IMR-90 (cell line): ENCODE results near the gene UBL4B. TPM values are rescaled to one million over a fixed set of nuclear protein-coding genes. Genes with fewer than 3 reads are reported as not detected.

ENCODE experiments used
- ATAC-seq: fragments of 200-7000 bp; cut with Tn5 transposase; 2 replicates; pipeline ENCODE4 v1.9.1; 2020; ENCODE audit warnings: low read depth, mild to moderate bottlenecking, moderate library complexity
- BruUV-seq: library from RNA; stranded (reverse); fragments of 400-500 nt; replicated peaks from 2 replicates; lab custom pipeline; 2021; lab: Mats Ljungman, UMichigan
- CTCF ChIA-PET: fragments of 300-600 bp; formaldehyde crosslinking; extraction: SDS; loops from one replicate; lab custom pipeline; 2021; ENCODE audit warnings: antibody characterized with exemption; lab: Yijun Ruan, JAX
- POLR2A ChIA-PET: fragments of 300-600 bp; sonication (Branson Sonifier 250); formaldehyde crosslinking; loops from one replicate; lab custom pipeline; 2022; ENCODE audit warnings: antibody characterized with exemption; ENCODE audit not compliant: unreplicated experiment; lab: Charles Lee
- DNase-seq: peaks from one replicate; pipeline ENCODE4 v3.0.0; 2013
- H2AFZ ChIP-seq: replicated peaks from 2 replicates; pipeline ENCODE3; 2013; ENCODE audit warnings: low read length, mild to moderate bottlenecking; ENCODE audit not compliant: poor library complexity
- H2AK5ac ChIP-seq: 2 replicates; pipeline ENCODE4 v1.6.1; 2013; ENCODE audit warnings: low read depth, low read length, inconsistent platforms
- H2AK9ac ChIP-seq: replicated peaks from 2 replicates; pipeline ENCODE3; 2013; ENCODE audit warnings: mild to moderate bottlenecking, low read depth, low read length, moderate library complexity; ENCODE audit not compliant: poor library complexity
- H2BK120ac ChIP-seq: 2 replicates; pipeline ENCODE4 v1.6.1; 2013; ENCODE audit warnings: low read depth, low read length, inconsistent platforms
- H2BK15ac ChIP-seq: 3 replicates; pipeline ENCODE4 v1.6.1; 2013; ENCODE audit warnings: low read depth, low read length, inconsistent platforms
- H2BK20ac ChIP-seq: 2 replicates; pipeline ENCODE4 v1.6.1; 2013; ENCODE audit warnings: low read depth, mild to moderate bottlenecking, inconsistent platforms, low read length, moderate library complexity
- H2BK5ac ChIP-seq: 2 replicates; pipeline ENCODE4 v1.6.1; 2013; ENCODE audit warnings: mild to moderate bottlenecking, low read depth, low read length, inconsistent platforms; ENCODE audit not compliant: poor library complexity, severe bottlenecking
- H3K14ac ChIP-seq: replicated peaks from 2 replicates; pipeline ENCODE4 v1.6.1; 2013; ENCODE audit warnings: low read depth, low read length, inconsistent platforms
- H3K18ac ChIP-seq: 2 replicates; pipeline ENCODE4 v1.6.1; 2013; ENCODE audit warnings: low read depth, low read length, control low read depth
- H3K23ac ChIP-seq: 2 replicates; pipeline ENCODE4 v1.6.1; 2013; ENCODE audit warnings: low read depth, low read length, inconsistent platforms
- H3K27ac ChIP-seq: 2 replicates; pipeline ENCODE4 v1.5.1; 2013; ENCODE audit warnings: mild to moderate bottlenecking, control low read depth, low read length; ENCODE audit not compliant: insufficient read depth
- H3K27me3 ChIP-seq: 2 replicates; pipeline ENCODE4 v1.6.1; 2013; ENCODE audit warnings: low read length; ENCODE audit not compliant: control insufficient read depth, insufficient read depth
- H3K36me3 ChIP-seq: 2 replicates; pipeline ENCODE4 v1.6.1; 2013; ENCODE audit warnings: low read length, mixed read lengths; ENCODE audit not compliant: control insufficient read depth, insufficient read depth
- H3K4ac ChIP-seq: 2 replicates; pipeline ENCODE4 v1.6.1; 2013; ENCODE audit warnings: low read depth, low read length, inconsistent platforms
- H3K4me1 ChIP-seq: 2 replicates; pipeline ENCODE4 v1.6.1; 2013; ENCODE audit warnings: low read length, mixed read lengths; ENCODE audit not compliant: control insufficient read depth, insufficient read depth
- H3K4me2 ChIP-seq: 2 replicates; pipeline ENCODE4 v1.6.1; 2013; ENCODE audit warnings: low read depth, mild to moderate bottlenecking, control low read depth, low read length, moderate library complexity
- H3K4me3 ChIP-seq: 2 replicates; pipeline ENCODE4 v1.5.1; 2013; ENCODE audit warnings: low read depth, mild to moderate bottlenecking, control low read depth, low read length, moderate library complexity; ENCODE audit not compliant: insufficient read depth
- H3K56ac ChIP-seq: 2 replicates; pipeline ENCODE4 v1.6.1; 2013; ENCODE audit warnings: low read length, inconsistent platforms; ENCODE audit not compliant: insufficient read depth; ENCODE audit errors: extremely low read depth
- H3K79me1 ChIP-seq, 2 experiments: 2 replicates each; pipeline ENCODE4 v1.6.1; 2013; ENCODE audit warnings: low read length in 2 of 2, inconsistent platforms in 1 of 2, low read depth in 1 of 2
- H3K9ac ChIP-seq: 2 replicates; pipeline ENCODE4 v1.6.1; 2013; ENCODE audit warnings: low read depth, low read length, control low read depth
- H3K9me1 ChIP-seq: 2 replicates; pipeline ENCODE4 v1.6.1; 2013; ENCODE audit warnings: low read length, inconsistent platforms; ENCODE audit not compliant: insufficient read depth
- H3K9me3 ChIP-seq: 2 replicates; pipeline ENCODE4 v1.6.1; 2013; ENCODE audit warnings: low read length; ENCODE audit not compliant: control insufficient read depth, insufficient read depth
- H4K20me1 ChIP-seq: 2 replicates; pipeline ENCODE4 v1.6.1; 2013; ENCODE audit warnings: low read length, inconsistent platforms; ENCODE audit not compliant: insufficient read depth
- H4K5ac ChIP-seq: 2 replicates; pipeline ENCODE4 v1.6.1; 2013; ENCODE audit warnings: mild to moderate bottlenecking, low read depth, low read length, control low read depth
- H4K8ac ChIP-seq, 2 experiments: 2 replicates each; pipeline ENCODE4 v1.6.1; 2013; ENCODE audit warnings: low read depth in 2 of 2, low read length in 2 of 2, control low read depth in 1 of 2, inconsistent platforms in 1 of 2
- H4K91ac ChIP-seq: 2 replicates; pipeline ENCODE4 v1.6.1; 2013; ENCODE audit warnings: low read depth, low read length, inconsistent platforms; ENCODE audit not compliant: insufficient read depth
- BHLHE40 ChIP-seq: fragments of 150-350 bp; IDR thresholded peaks from 2 replicates; pipeline ENCODE4 v1.6.1; 2016; ENCODE audit warnings: mild to moderate bottlenecking, low read depth, low read length
- CHD1 ChIP-seq: IDR thresholded peaks from 2 replicates; pipeline ENCODE4 v1.6.1; 2012; ENCODE audit warnings: low read depth, low read length, improper control_type of control experiment
- RAD21 ChIP-seq: IDR thresholded peaks from 2 replicates; pipeline ENCODE4 v1.6.1; 2012; ENCODE audit warnings: low read length, improper control_type of control experiment
- USF2 ChIP-seq: fragments of 150-350 bp; IDR thresholded peaks from 2 replicates; pipeline ENCODE4 v1.6.1; 2017; ENCODE audit warnings: mild to moderate bottlenecking, antibody characterized with exemption, low read length, low read depth
- WGBS, 2 experiments: methylation state at CpG; one replicate each; pipeline versions ENCODE4 v1.1.5 to v1.1.7; 2013; ENCODE audit warnings: missing lambda C conversion rate in 2 of 2; ENCODE audit not compliant: insufficient read length in 1 of 2; ENCODE audit errors: extremely low coverage in 2 of 2; 5-methylcytosine and 5-hydroxymethylcytosine counted together
- dilution Hi-C: fragments of 300-500 bp; cut with HindIII; formaldehyde crosslinking; loops from one replicate; pipeline ENCODE4 v1.14.3; 2018; ENCODE audit warnings: low sequenced_read_pairs; ENCODE audit not compliant: unreplicated experiment
- in situ Hi-C: fragments of 300-500 bp; cut with MboI; formaldehyde crosslinking; loops from 3 replicates; pipeline ENCODE4 v1.14.3; 2019; ENCODE audit warnings: low sequenced_read_pairs, inconsistent platforms, mixed read lengths
- intact Hi-C: fragments of 100-400 bp; cut with micrococcal nuclease; formaldehyde crosslinking; loops from 2 replicates; pipeline ENCODE4 v1.10.0; 2022
- polyA plus RNA-seq, 3 experiments: library from polyadenylated mRNA; depleted of rRNA; stranded (reverse); fragments of >200 nt; gene quantifications; 2 replicates each; pipeline ENCODE4 v1.2.3, GENCODE V29; 2012; ENCODE audit warnings: low replicate concordance in 1 of 3
- total RNA-seq: library from RNA; depleted of rRNA; stranded (reverse); fragments of >200 nt; gene quantifications from 2 replicates; pipeline ENCODE4 v1.2.3, GENCODE V29; 2012

UBL4B gene
- total and polyA plus RNA-seq, 2 of the 4 experiments (the other 2 are of a cell fraction), result not detected

GRCh38 chr1:110161165-110161564 lies 48.9 kb downstream of the UBL4B start:
- ATAC-seq (no peak), DNase-seq (no peak)
- no peak overlapping the region for H2AFZ ChIP-seq
- no peak overlapping the region for H2BK15ac ChIP-seq
- H3K9ac ChIP-seq, result no peak overlapping the region
- no peak overlapping the region for H2BK5ac ChIP-seq
- H2AK5ac ChIP-seq, result no peak overlapping the region
- no peak for TF ChIP-seq BHLHE40
- no peak for TF ChIP-seq CHD1
- no peak for TF ChIP-seq USF2
- no peak for TF ChIP-seq RAD21
- no peak overlapping the region for H3K14ac ChIP-seq
- dilution Hi-C loops (no loop called here), intact Hi-C loops (no loop called here), in situ Hi-C loops (no loop called here)
- H3K4me1 ChIP-seq, result no peaks in the 10 kb centered on the region
- no TSS peak for BruUV-seq
- ChIA-PET CTCF (no interaction called here), POLR2A (no interaction called here)
- H3K79me1 ChIP-seq, result no peaks in the 10 kb centered on the region
- H3K4ac ChIP-seq, result no peak overlapping the region
- no peak overlapping the region for H2BK120ac ChIP-seq
- no peak overlapping the region for H3K18ac ChIP-seq
- no peak overlapping the region for H4K5ac ChIP-seq
- no peak overlapping the region for H3K4me3 ChIP-seq
- no peaks in the 10 kb centered on the region for H3K9me1 ChIP-seq
- no peaks in the 10 kb centered on the region for H4K20me1 ChIP-seq
- H3K9me3 ChIP-seq, result no peaks in the 10 kb centered on the region
- no peak overlapping the region for H2BK20ac ChIP-seq
- no peak overlapping the region for H4K91ac ChIP-seq
- H3K56ac ChIP-seq, result no peak overlapping the region
- no peak overlapping the region for H3K23ac ChIP-seq
- H4K8ac ChIP-seq, result no peak overlapping the region
- WGBS, 2 experiments, result no CpG with 5 or more reads among the region's 3 CpGs
- peaks cover 12% of the 10 kb centered on the region for H3K27me3 ChIP-seq
- H2AK9ac ChIP-seq, result no peak overlapping the region
- no peak overlapping the region for H3K27ac ChIP-seq
- no peaks in the 10 kb centered on the region for H3K36me3 ChIP-seq
- no peak overlapping the region for H3K4me2 ChIP-seq
